Left forelimb (tissue), 1 donor: ENCODE results near the gene SEMA4B.
A peak's percentile ranks its signal among the peaks of the same experiment; 100 is the strongest.
"Not testable (repeated sequence)": the region's sequence is repeated elsewhere in the genome, so short reads cannot be mapped to it uniquely, and the experiment has no call there.

ENCODE experiments used
- DNase-seq: peaks from one replicate; pipeline ENCODE4 v3.0.0-alpha.2; 2018; ENCODE audit warnings: low spot score

The SEMA4B gene

GRCh38 chr15:90257776-90258175 lies 56.6 kb downstream of the SEMA4B start:
- no peak for DNase-seq

GRCh38 chr15:90259524-90259923 lies 58.4 kb downstream of the SEMA4B start:
- no peak for DNase-seq

GRCh38 chr15:90260731-90261130 lies 59.6 kb downstream of the SEMA4B start:
- not testable (repeated sequence) for DNase-seq

- no peak for DNase-seq
These were observed 60.7 kb downstream of the SEMA4B start for GRCh38 chr15:90261811-90262210.

- DNase-seq = no peak
These were observed 61.3 kb downstream of the SEMA4B start for GRCh38 chr15:90262426-90262825.

- no peak for DNase-seq
These were observed 63.5 kb downstream of the SEMA4B start for GRCh38 chr15:90264671-90265070.

- peak; percentile 96 for DNase-seq
These were observed 64.3 kb downstream of the SEMA4B start, which contains the start of gene NGRN for GRCh38 chr15:90265271-90266060. NGRN (plus strand) TSS chr15:90265672; CDS start chr15:90265713, 41 bp downstream.

GRCh38 chr15:90266061-90266431 lies 64.9 kb downstream of the SEMA4B start:
- peak; percentile 71 for DNase-seq

- DNase-seq = no peak
These were observed 65.4 kb downstream of the SEMA4B start for GRCh38 chr15:90266485-90266884.

- DNase-seq = no peak
These were observed 67.3 kb downstream of the SEMA4B start for GRCh38 chr15:90268415-90268814.

- DNase-seq = no peak
These were observed 69.5 kb downstream of the SEMA4B start for GRCh38 chr15:90270502-90271150.

- DNase-seq = no peak
These were observed 70.5 kb downstream of the SEMA4B start for GRCh38 chr15:90271459-90272166.

- DNase-seq = not testable (repeated sequence)
These were observed 77.3 kb downstream of the SEMA4B start for GRCh38 chr15:90278467-90278866.
